Chondrocyte (in vitro differentiated cells): ENCODE measurements around the gene IER2. TPM values are rescaled to one million over a fixed set of nuclear protein-coding genes. Genes with fewer than 3 reads are reported as not detected.
"Not testable (repeated sequence)": the region's sequence is repeated elsewhere in the genome, so short reads cannot be mapped to it uniquely, and the experiment has no call there.

Experiments
- DNase-seq: peaks from one replicate; pipeline ENCODE4 v3.0.0; 2021; ENCODE audit warnings: mixed read lengths, low spot score
- H3K27ac Mint-ChIP-seq: one replicate; pipeline ENCODE4 v1.8.0; 2021; ENCODE audit warnings: mild to moderate bottlenecking, moderate library complexity, mixed read lengths; ENCODE audit not compliant: unreplicated experiment
- H3K27me3 Mint-ChIP-seq: 2 replicates; pipeline ENCODE4 v1.8.0; 2021; ENCODE audit warnings: low read depth, mixed read lengths
- H3K36me3 Mint-ChIP-seq: 2 replicates; pipeline ENCODE4 v1.8.0; 2021; ENCODE audit warnings: low read depth, mixed read lengths
- H3K4me1 Mint-ChIP-seq: 2 replicates; pipeline ENCODE4 v1.8.0; 2021; ENCODE audit warnings: low read depth, mild to moderate bottlenecking, mixed read lengths
- H3K4me3 Mint-ChIP-seq: one replicate; pipeline ENCODE4 v1.8.0; 2021; ENCODE audit warnings: mild to moderate bottlenecking, moderate library complexity, mixed read lengths; ENCODE audit not compliant: unreplicated experiment
- H3K9me3 Mint-ChIP-seq: 2 replicates; pipeline ENCODE4 v1.8.0; 2021; ENCODE audit warnings: low read depth, mixed read lengths
- total RNA-seq: library from RNA; stranded (reverse); gene quantifications from 3 replicates; pipeline ENCODE4 v1.2.1, GENCODE V29; 2021
- TF ChIP-seq, protein P1 (sequence below): fragments of 200-600 bp; sonication (generic); IDR thresholded peaks from 2 replicates; pipeline ENCODE4 v1.5.0; 2021; ENCODE audit warnings: antibody characterized with exemption, mild to moderate bottlenecking, moderate library complexity

Gene IER2
- total RNA-seq, 1 donor from 2014 or later = 58.5 TPM

DNA sequence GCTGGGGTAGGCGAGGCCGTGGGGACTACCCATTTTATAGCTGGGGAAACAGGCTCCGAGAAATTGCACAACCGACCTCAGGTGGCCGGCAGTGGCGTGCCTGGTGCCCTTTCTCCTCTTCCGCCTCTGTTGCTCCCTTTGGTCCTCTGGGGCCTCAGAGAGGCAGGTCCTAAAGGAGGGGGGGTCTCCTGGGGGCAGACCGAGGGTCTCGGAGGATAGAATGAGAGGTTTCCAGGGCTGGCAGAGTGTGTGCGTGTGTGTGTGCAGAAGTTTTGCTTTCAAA is 11.4 kb upstream of the IER2 start:
- DNase-seq = no peak
- Mint-ChIP-seq H3K4me3 (no peak overlapping the region), H3K4me1 (peaks cover 20% of the 10 kb centered on the region), H3K27ac (peak overlapping the region; percentile 51), H3K36me3 (peaks cover 7% of the 10 kb centered on the region), H3K9me3 (no peaks in the 10 kb centered on the region), H3K27me3 (no peaks in the 10 kb centered on the region)
- TF ChIP-seq, protein P1, sequence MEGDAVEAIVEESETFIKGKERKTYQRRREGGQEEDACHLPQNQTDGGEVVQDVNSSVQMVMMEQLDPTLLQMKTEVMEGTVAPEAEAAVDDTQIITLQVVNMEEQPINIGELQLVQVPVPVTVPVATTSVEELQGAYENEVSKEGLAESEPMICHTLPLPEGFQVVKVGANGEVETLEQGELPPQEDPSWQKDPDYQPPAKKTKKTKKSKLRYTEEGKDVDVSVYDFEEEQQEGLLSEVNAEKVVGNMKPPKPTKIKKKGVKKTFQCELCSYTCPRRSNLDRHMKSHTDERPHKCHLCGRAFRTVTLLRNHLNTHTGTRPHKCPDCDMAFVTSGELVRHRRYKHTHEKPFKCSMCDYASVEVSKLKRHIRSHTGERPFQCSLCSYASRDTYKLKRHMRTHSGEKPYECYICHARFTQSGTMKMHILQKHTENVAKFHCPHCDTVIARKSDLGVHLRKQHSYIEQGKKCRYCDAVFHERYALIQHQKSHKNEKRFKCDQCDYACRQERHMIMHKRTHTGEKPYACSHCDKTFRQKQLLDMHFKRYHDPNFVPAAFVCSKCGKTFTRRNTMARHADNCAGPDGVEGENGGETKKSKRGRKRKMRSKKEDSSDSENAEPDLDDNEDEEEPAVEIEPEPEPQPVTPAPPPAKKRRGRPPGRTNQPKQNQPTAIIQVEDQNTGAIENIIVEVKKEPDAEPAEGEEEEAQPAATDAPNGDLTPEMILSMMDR = no peak

DNA sequence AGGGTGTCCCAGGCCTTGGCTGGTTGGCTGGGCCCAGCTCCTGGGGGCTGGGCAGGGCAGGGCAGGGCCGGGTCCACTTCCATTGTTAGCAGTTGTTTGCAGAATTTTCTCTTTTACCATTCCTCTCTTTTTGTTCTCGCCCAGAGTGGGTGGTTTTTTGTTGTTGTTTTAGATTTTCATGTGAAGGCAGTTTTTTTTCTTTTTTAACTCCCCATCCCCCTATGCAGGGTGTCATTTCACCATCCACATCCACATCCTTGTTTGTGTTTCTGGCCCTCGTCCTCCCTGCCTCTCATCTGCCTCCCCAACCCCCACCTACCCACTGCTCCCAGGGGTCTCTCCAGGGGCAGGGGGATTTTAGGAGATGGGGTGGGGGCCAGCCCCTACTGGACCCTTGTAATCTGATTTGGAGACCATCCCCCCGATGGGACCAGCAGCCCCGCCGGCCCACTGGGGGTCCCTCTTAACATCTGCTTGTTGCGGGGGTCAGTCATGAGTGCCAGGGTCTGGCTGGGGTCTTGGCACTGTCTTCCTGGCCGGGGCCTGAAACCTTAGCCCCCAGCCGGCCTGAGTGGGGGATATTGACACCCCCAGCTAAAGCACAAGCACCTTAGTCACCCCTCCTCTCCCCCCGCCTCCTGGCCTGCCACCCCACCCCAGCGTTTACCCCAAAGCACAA is 10.4 kb upstream of the IER2 start:
- DNase-seq = no peak
- Mint-ChIP-seq H3K27ac (no peak overlapping the region), H3K36me3 (peaks cover 7% of the 10 kb centered on the region), H3K27me3 (no peaks in the 10 kb centered on the region), H3K9me3 (no peaks in the 10 kb centered on the region), H3K4me1 (peaks cover 17% of the 10 kb centered on the region), H3K4me3 (no peak overlapping the region)
- TF ChIP-seq, protein P1 = no peak

DNA sequence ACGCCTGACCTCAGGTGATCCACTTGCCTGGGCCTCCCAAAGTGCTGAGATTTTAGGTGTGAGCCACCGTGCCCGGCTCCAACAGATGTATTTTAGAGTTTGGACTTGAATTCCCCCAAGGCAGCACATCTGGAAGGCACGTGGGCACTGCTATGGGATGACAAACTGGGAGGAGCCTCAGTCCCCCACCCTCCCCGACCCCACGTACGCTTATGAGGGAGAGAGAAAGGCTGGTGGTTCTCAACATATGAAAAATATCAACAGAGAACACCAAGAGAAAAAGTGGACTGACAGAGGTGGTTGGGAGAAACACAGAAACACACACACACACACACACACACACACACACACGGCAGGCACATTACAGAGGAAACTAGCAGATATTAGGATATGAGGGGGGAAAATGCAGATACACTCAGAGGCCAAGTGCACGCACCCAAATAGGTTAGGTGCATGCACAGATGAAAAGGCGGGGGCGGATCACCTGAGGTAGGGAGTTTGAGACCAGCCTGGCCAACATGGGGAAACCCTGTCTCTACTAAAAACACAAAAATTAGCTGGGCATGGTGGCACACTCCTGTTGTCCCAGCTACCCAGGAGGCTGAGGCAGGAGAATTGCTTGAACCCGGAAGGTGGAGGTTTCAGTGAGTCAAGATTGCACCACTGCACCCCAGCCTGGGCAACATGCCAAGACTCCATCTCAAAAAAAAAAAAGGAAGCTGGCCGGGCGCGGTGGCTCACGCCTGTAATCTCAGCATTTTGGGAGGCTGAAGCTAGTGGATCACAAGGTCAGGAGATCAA is 3.2 kb upstream of the IER2 start:
- TF ChIP-seq, protein P1 = no peak
- H3K4me1 Mint-ChIP-seq = peaks cover 24% of the 10 kb centered on the region
- DNase-seq = no peak
- no peaks in the 10 kb centered on the region for H3K9me3 Mint-ChIP-seq
- H3K4me3 Mint-ChIP-seq = no peak overlapping the region
- H3K27ac Mint-ChIP-seq = no peak overlapping the region
- no peaks in the 10 kb centered on the region for H3K36me3 Mint-ChIP-seq
- no peaks in the 10 kb centered on the region for H3K27me3 Mint-ChIP-seq

DNA sequence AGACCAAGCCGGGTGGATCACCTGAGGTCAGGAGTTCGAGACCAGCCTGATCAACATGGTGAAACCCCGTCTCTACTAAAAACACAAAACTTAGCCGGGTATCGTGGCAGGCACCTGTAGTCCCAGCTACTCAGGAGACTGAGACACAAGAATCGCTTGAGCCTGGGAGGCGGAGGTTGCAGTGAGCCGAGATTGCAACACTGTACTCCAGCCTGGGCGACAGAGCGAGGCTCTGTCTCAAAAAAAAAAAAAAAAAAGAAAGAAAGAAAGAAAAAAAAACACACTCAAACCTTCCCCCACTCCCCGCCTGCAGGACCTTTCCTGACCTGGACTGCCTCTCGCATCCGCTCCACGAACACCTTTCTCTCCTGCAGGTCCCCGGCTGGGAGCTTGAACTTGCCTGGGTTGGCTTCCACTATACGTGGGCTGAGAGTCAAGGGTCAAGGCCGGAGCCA is 1.0 kb upstream of the IER2 start:
- DNase-seq, H3K9me3 Mint-ChIP-seq, H3K36me3 Mint-ChIP-seq, H3K27me3 Mint-ChIP-seq: not testable (repeated sequence)
- peak overlapping the region; percentile 83 for H3K27ac Mint-ChIP-seq
- peak overlapping the region; percentile 99 for H3K4me3 Mint-ChIP-seq
- peaks cover 16% of the 10 kb centered on the region for H3K4me1 Mint-ChIP-seq

DNA sequence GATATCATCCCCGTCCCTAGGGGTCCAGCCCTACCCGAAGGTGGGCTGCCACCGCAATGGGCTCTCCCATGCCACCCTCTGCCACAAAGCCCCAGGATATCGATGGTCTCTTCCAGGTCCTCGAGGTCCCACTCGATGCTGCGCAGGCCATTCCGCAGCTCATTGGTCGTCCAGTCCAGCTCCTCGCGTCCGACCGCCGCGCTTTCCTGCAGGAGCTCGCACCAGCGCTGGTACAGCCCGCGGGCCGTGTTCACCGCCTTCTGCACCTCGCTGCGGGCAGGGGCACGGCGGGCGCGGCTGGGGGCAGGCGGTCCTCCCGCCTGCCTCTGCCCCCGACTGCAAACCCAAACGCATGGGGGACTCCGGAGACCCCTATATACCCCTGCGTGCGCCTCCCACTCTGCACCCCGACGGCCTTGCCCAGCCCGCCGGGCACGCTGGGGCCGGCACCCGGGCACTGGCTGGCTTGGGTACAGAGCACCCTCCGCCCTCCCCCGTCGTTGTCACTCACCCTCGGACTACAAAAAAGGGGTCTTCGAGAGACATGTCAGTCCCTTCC is 504 bp upstream of the IER2 start:
- Mint-ChIP-seq H3K36me3 (peaks cover 6% of the 10 kb centered on the region), H3K4me3 (peak overlapping the region; percentile 99), H3K27me3 (no peaks in the 10 kb centered on the region), H3K9me3 (no peaks in the 10 kb centered on the region), H3K27ac (peak overlapping the region; percentile 98), H3K4me1 (peaks cover 16% of the 10 kb centered on the region)
- TF ChIP-seq, protein P1 = no peak
- no peak for DNase-seq
